Esophagus mucosa (tissue), 1 donor: Measurements from ENCODE around the gene HOXD11. TPM values are rescaled to one million over a fixed set of nuclear protein-coding genes. Genes with fewer than 3 reads are reported as not detected.

Source experiments
- ATAC-seq: fragments of 200-7000 bp; cut with Tn5 transposase; one replicate; pipeline ENCODE4 v1.9.1; 2020
- total RNA-seq: library from RNA; stranded (reverse); gene quantifications from one replicate; pipeline ENCODE4 v1.2.4, GENCODE V29; 2023
- donor health status: DM: yes; HTN: yes; CAD: no.

The HOXD11 gene
- total RNA-seq = not detected

- ATAC-seq = peak; percentile 69
Observed at GRCh38 chr2:176106581-176107539, at the start of gene HOXD11. Gene HOXD11, plus strand, starts transcription at chr2:176107280. Its CDS starts 76 bp downstream, at chr2:176107356.

GRCh38 chr2:176063958-176064357 is 43.1 kb upstream of the HOXD11 start:
- no peak for ATAC-seq

GRCh38 chr2:176066645-176067588 is 40.2 kb upstream of the HOXD11 start:
- no peak for ATAC-seq

GRCh38 chr2:176067589-176068418 is 39.3 kb upstream of the HOXD11 start:
- ATAC-seq = no peak

- ATAC-seq = no peak
Observed at GRCh38 chr2:176068419-176068832, 38.7 kb upstream of the HOXD11 start.

GRCh38 chr2:176071330-176072291 is 35.5 kb upstream of the HOXD11 start:
- no peak for ATAC-seq

- no peak for ATAC-seq
Observed at GRCh38 chr2:176072292-176072669, 34.8 kb upstream of the HOXD11 start.

- ATAC-seq = no peak
Observed at GRCh38 chr2:176072951-176073904, 33.9 kb upstream of the HOXD11 start.

GRCh38 chr2:176074919-176075425 is 32.1 kb upstream of the HOXD11 start:
- ATAC-seq = no peak

GRCh38 chr2:176075481-176075880 is 31.6 kb upstream of the HOXD11 start:
- no peak for ATAC-seq

- no peak for ATAC-seq
Observed at GRCh38 chr2:176076063-176076462, 31.0 kb upstream of the HOXD11 start.

- ATAC-seq = no peak
Observed at GRCh38 chr2:176076796-176077195, 30.3 kb upstream of the HOXD11 start.

GRCh38 chr2:176078541-176079284 is 28.4 kb upstream of the HOXD11 start:
- ATAC-seq = no peak

- ATAC-seq = no peak
Observed at GRCh38 chr2:176079285-176079830, 27.7 kb upstream of the HOXD11 start.

GRCh38 chr2:176079831-176080539 is 27.1 kb upstream of the HOXD11 start:
- ATAC-seq = no peak

- ATAC-seq = no peak
Observed at GRCh38 chr2:176080540-176081375, 26.3 kb upstream of the HOXD11 start.

GRCh38 chr2:176081376-176081836 is 25.7 kb upstream of the HOXD11 start:
- ATAC-seq = no peak
